ENCODE measurements around the gene TEAD3.

The TEAD3 gene

GRCh38 chr6:35453236-35453635 lies 43.6 kb downstream of the TEAD3 start:
- no peak overlapping the region; the same call in 1 of the 2 replicates for H3K27ac ChIP-seq (replicated peaks)
- H3K27me3 ChIP-seq (ENCODE audit: insufficient read depth, poor library complexity, severe bottlenecking): no peaks in the 10 kb centered on the region
- H3K4me3 ChIP-seq (replicated peaks; ENCODE audit: insufficient read depth, low read length): peak overlapping the region; percentile 79
- DNase-seq (ENCODE audit: low read depth in 1 of 2, low spot score in 1 of 2): no peak
- TF ChIP-seq POLR2AphosphoS5 (IDR thresholded peaks at IDR 0.05; ENCODE audit: low read depth): no peak
- no peak for TF ChIP-seq SPI1 (IDR thresholded peaks at IDR 0.05; ENCODE audit: borderline replicate concordance, low read depth)
- no peak for TF ChIP-seq CTCF (IDR thresholded peaks at IDR 0.05; ENCODE audit: insufficient read depth, low read length)
- TF ChIP-seq GABPA (IDR thresholded peaks at IDR 0.05; ENCODE audit: low read depth): no peak
- TF ChIP-seq, protein P1, sequence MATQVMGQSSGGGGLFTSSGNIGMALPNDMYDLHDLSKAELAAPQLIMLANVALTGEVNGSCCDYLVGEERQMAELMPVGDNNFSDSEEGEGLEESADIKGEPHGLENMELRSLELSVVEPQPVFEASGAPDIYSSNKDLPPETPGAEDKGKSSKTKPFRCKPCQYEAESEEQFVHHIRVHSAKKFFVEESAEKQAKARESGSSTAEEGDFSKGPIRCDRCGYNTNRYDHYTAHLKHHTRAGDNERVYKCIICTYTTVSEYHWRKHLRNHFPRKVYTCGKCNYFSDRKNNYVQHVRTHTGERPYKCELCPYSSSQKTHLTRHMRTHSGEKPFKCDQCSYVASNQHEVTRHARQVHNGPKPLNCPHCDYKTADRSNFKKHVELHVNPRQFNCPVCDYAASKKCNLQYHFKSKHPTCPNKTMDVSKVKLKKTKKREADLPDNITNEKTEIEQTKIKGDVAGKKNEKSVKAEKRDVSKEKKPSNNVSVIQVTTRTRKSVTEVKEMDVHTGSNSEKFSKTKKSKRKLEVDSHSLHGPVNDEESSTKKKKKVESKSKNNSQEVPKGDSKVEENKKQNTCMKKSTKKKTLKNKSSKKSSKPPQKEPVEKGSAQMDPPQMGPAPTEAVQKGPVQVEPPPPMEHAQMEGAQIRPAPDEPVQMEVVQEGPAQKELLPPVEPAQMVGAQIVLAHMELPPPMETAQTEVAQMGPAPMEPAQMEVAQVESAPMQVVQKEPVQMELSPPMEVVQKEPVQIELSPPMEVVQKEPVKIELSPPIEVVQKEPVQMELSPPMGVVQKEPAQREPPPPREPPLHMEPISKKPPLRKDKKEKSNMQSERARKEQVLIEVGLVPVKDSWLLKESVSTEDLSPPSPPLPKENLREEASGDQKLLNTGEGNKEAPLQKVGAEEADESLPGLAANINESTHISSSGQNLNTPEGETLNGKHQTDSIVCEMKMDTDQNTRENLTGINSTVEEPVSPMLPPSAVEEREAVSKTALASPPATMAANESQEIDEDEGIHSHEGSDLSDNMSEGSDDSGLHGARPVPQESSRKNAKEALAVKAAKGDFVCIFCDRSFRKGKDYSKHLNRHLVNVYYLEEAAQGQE (IDR thresholded peaks at IDR 0.05; ENCODE audit: insufficient replicate concordance, low read depth): no peak

GRCh38 chr6:35452183-35453090 lies 44.4 kb downstream of the TEAD3 start, which contains the start of gene FANCE:
Gene FANCE (plus strand): TSS chr6:35452338. CDS start chr6:35452546, 208 bp downstream.
- Histone ChIP-seq H3K27me3 (ENCODE audit: insufficient read depth, poor library complexity, severe bottlenecking) (no peaks in the 10 kb centered on the region), H3K27ac (replicated peaks) (peak within 1 kb of the TSS; percentile 54), H3K4me3 (replicated peaks; ENCODE audit: insufficient read depth, low read length) (peak within 1 kb of the TSS; percentile 79)
- DNase-seq (ENCODE audit: low read depth in 1 of 2, low spot score in 1 of 2): peak; percentile 85 to 94
- TF ChIP-seq POLR2AphosphoS5 (IDR thresholded peaks at IDR 0.05; ENCODE audit: low read depth) (0 out of 2 replicates have a peak, but pooled peaks have one; percentile 45), GABPA (IDR thresholded peaks at IDR 0.05; ENCODE audit: low read depth) (no peak)

DNA sequence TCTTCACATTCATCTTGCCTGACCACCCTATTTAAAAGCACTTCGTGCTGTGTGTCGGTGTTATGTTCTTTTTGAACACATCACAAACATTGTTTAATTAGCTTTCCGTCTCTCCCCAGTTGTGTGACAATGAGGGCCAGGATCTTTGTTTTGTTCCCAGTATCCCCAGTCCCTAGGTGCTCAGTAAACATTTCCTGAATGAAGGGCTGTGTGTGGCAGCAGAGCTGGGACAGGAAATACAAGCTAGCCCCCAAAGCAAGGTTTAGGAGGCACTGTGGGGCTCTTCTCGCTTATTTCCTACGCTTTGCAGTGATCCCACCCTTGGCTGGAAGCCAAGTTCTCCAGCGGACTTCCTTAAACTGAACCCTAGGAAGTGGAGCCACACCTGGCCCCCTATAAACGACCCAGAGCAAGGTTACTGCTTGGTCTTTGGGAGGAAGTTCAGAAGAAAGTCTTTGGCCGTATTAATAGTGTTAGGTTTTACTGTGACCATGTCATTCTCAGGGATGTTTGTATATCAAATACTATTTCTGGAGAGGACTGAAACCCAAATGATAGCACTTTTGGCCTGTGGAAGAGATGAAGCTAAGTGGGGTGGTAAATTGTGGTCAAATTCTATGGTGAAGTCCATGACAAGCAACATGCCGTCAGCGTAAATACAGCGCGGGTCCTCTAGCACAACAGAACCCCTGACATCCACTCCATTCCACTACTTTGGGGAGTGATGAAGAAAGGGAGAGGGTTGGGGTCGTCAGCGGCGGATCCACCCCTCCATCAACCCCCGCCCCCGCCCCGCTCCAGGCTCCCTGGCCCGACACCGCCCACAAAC lies 45.3 kb downstream of the TEAD3 start:
- no peaks in the 10 kb centered on the region for H3K27me3 ChIP-seq (ENCODE audit: insufficient read depth, poor library complexity, severe bottlenecking)
- TF ChIP-seq SPI1 (IDR thresholded peaks at IDR 0.05; ENCODE audit: borderline replicate concordance, low read depth) (no peak), POLR2AphosphoS5 (IDR thresholded peaks at IDR 0.05; ENCODE audit: low read depth) (no peak)
- no peak overlapping the region for H3K27ac ChIP-seq (replicated peaks)
- no peak for DNase-seq (ENCODE audit: low read depth in 1 of 2, low spot score in 1 of 2)
- peak overlapping the region; percentile 79 for H3K4me3 ChIP-seq (replicated peaks; ENCODE audit: insufficient read depth, low read length)

GRCh38 chr6:35449287-35449881 lies 47.5 kb downstream of the TEAD3 start:
- Histone ChIP-seq H3K27ac (replicated peaks) (no peak overlapping the region), H3K4me3 (replicated peaks; ENCODE audit: insufficient read depth, low read length) (no peak overlapping the region), H3K27me3 (ENCODE audit: insufficient read depth, poor library complexity, severe bottlenecking) (no peaks in the 10 kb centered on the region)
- peak in 1 of 2 experiments; percentile 47 for DNase-seq (ENCODE audit: low read depth in 1 of 2, low spot score in 1 of 2)
- TF ChIP-seq CTCF (IDR thresholded peaks at IDR 0.05; ENCODE audit: insufficient read depth, low read length) (peak; percentile 61), SPI1 (IDR thresholded peaks at IDR 0.05; ENCODE audit: borderline replicate concordance, low read depth) (no peak)

- Histone ChIP-seq H3K27ac (replicated peaks) (no peak overlapping the region), H3K4me3 (replicated peaks; ENCODE audit: insufficient read depth, low read length) (no peak overlapping the region), H3K27me3 (ENCODE audit: insufficient read depth, poor library complexity, severe bottlenecking) (no peaks in the 10 kb centered on the region)
- no peak for DNase-seq (ENCODE audit: low read depth in 1 of 2, low spot score in 1 of 2)
- TF ChIP-seq SPI1 (IDR thresholded peaks at IDR 0.05; ENCODE audit: borderline replicate concordance, low read depth) (no peak), GABPA (IDR thresholded peaks at IDR 0.05; ENCODE audit: low read depth) (no peak), POLR2AphosphoS5 (IDR thresholded peaks at IDR 0.05; ENCODE audit: low read depth) (no peak), CTCF (IDR thresholded peaks at IDR 0.05; ENCODE audit: insufficient read depth, low read length) (no peak)
- TF ChIP-seq, protein P1 (IDR thresholded peaks at IDR 0.05; ENCODE audit: insufficient replicate concordance, low read depth): no peak
These were observed 48.7 kb downstream of the TEAD3 start for GRCh38 chr6:35448191-35448590.

All from HL-60 (cell line).